Measurements from ENCODE around the gene PSMC1. TPM values are rescaled to one million over a fixed set of nuclear protein-coding genes. Genes with fewer than 3 reads are reported as not detected.

The PSMC1 gene
- total and polyA plus RNA-seq, 4 donors: 73.6 to 195 (median 110) TPM

- Histone ChIP-seq H3K27me3 (ENCODE audit: control insufficient read depth in 3 of 3, insufficient read depth in 3 of 3, low read length in 2 of 3) (peaks cover 0 to 2% (median 0%) of the 10 kb centered on the region in 3 donors), H3K36me3 (ENCODE audit: control insufficient read depth in 4 of 4, insufficient read depth in 4 of 4, low read length in 4 of 4) (no peaks in the 10 kb centered on the region), H3K4me1 (ENCODE audit: control insufficient read depth in 5 of 5, insufficient read depth in 5 of 5, low read length in 5 of 5) (no peaks in the 10 kb centered on the region), H3K9me3 (ENCODE audit: control insufficient read depth in 4 of 4, insufficient read depth in 3 of 4, low read length in 3 of 4) (peaks cover 2 to 31% (median 17%) of the 10 kb centered on the region in 4 donors), H3K27ac (ENCODE audit: low read depth in 1 of 2, low read length in 1 of 2) (no peak overlapping the region), H3K9ac (ENCODE audit: insufficient read depth in 1 of 2, low read length in 2 of 2) (no peak overlapping the region), H3K4me3 (no peak overlapping the region)
- ATAC-seq (ENCODE audit: insufficient read depth, low FRiP score) (peak; percentile 87), DNase-seq (peak; percentile 40 to 66 (median 57))
- peak; percentile 69 for TF ChIP-seq CTCF (IDR thresholded peaks at IDR 0.05; ENCODE audit: control extremely low read depth, extremely low read depth)
- 15 to 16% methylated on average over 25 of the region's 25 CpGs for WGBS, 2 donors
Measured at GRCh38 chr14:90235179-90235976, 21.0 kb upstream of the PSMC1 start.

- ATAC-seq (ENCODE audit: insufficient read depth, low FRiP score): no peak
- Histone ChIP-seq H3K4me1 (ENCODE audit: control insufficient read depth in 5 of 5, insufficient read depth in 5 of 5, low read length in 5 of 5) (no peaks in the 10 kb centered on the region), H3K9me3 (ENCODE audit: control insufficient read depth in 4 of 4, insufficient read depth in 3 of 4, low read length in 3 of 4) (peaks cover 2 to 28% (median 23%) of the 10 kb centered on the region in 4 donors), H3K27ac (ENCODE audit: low read depth in 1 of 2, low read length in 1 of 2) (no peak overlapping the region), H3K4me3 (no peak overlapping the region), H3K9ac (ENCODE audit: insufficient read depth in 1 of 2, low read length in 2 of 2) (no peak overlapping the region), H3K27me3 (ENCODE audit: control insufficient read depth in 3 of 3, insufficient read depth in 3 of 3, low read length in 2 of 3) (peaks cover 0 to 2% (median 0%) of the 10 kb centered on the region in 3 donors), H3K36me3 (ENCODE audit: control insufficient read depth in 4 of 4, insufficient read depth in 4 of 4, low read length in 4 of 4) (no peaks in the 10 kb centered on the region)
- 77 to 83% methylated on average over 3 of the region's 3 CpGs for WGBS, 2 donors
- TF ChIP-seq CTCF (IDR thresholded peaks at IDR 0.05; ENCODE audit: control extremely low read depth, extremely low read depth): no peak
- DNase-seq: peak in 1 of 3 donors; percentile 3
Measured at GRCh38 chr14:90239139-90239538, 17.2 kb upstream of the PSMC1 start.

GRCh38 chr14:90242444-90242843, 13.9 kb upstream of the PSMC1 start:
- Histone ChIP-seq H3K9me3 (ENCODE audit: control insufficient read depth in 4 of 4, insufficient read depth in 3 of 4, low read length in 3 of 4) (peaks cover 0 to 27% (median 17%) of the 10 kb centered on the region in 4 donors), H3K27ac (ENCODE audit: low read depth in 1 of 2, low read length in 1 of 2) (no peak overlapping the region), H3K36me3 (ENCODE audit: control insufficient read depth in 4 of 4, insufficient read depth in 4 of 4, low read length in 4 of 4) (no peaks in the 10 kb centered on the region), H3K9ac (ENCODE audit: insufficient read depth in 1 of 2, low read length in 2 of 2) (no peak overlapping the region), H3K27me3 (ENCODE audit: control insufficient read depth in 3 of 3, insufficient read depth in 3 of 3, low read length in 2 of 3) (no peaks in the 10 kb centered on the region), H3K4me1 (ENCODE audit: control insufficient read depth in 5 of 5, insufficient read depth in 5 of 5, low read length in 5 of 5) (no peaks in the 10 kb centered on the region), H3K4me3 (no peak overlapping the region)
- ATAC-seq (ENCODE audit: insufficient read depth, low FRiP score) (no peak), DNase-seq (no peak)
- no peak for TF ChIP-seq CTCF (IDR thresholded peaks at IDR 0.05; ENCODE audit: control extremely low read depth, extremely low read depth)

Measured in lung (tissue), 12 donors.